H1 (cell line): ENCODE measurements around the gene CPXM2. TPM values are rescaled to one million over a fixed set of nuclear protein-coding genes. Genes with fewer than 3 reads are reported as not detected.

Experiments used
- CTCF ChIA-PET: fragments of 300-600 bp; sonication (Branson Sonifier 250); formaldehyde crosslinking; loops from one replicate; lab custom pipeline; 2021; ENCODE audit not compliant: partially characterized antibody; lab: Charles Lee
- POLR2A ChIA-PET: fragments of 300-600 bp; sonication (Branson Sonifier 250); formaldehyde crosslinking; loops from one replicate; lab custom pipeline; 2021; ENCODE audit warnings: inconsistent platforms; ENCODE audit not compliant: partially characterized antibody; lab: Charles Lee
- DNase-seq, 2 experiments: peaks; one replicate each; pipeline versions ENCODE4 v3.0.0 to v3.0.0-alpha.2; 2010 to 2022; ENCODE audit warnings: low spot score in 2 of 2, low read depth in 1 of 2, mixed read lengths in 1 of 2
- FAIRE-seq: peaks from 2 replicates; lab custom pipeline; 2011; peaks lifted over from hg19 to GRCh38; lab: Jason Lieb, UNC
- H2AFZ ChIP-seq: 2 replicates; pipeline ENCODE4 v1.8.1; 2012; ENCODE audit warnings: low read length, inconsistent platforms
- H2AK5ac ChIP-seq: 2 replicates; pipeline ENCODE4 v1.6.1; 2013; ENCODE audit warnings: low read depth, low read length
- H2BK120ac ChIP-seq: replicated peaks from 2 replicates; pipeline ENCODE3; 2013; ENCODE audit warnings: low read depth, low read length, inconsistent platforms
- H2BK12ac ChIP-seq: 2 replicates; pipeline ENCODE4 v1.6.1; 2013; ENCODE audit warnings: low read depth, low read length
- H2BK15ac ChIP-seq: 2 replicates; pipeline ENCODE4 v1.6.1; 2013; ENCODE audit warnings: low read length
- H2BK20ac ChIP-seq: 2 replicates; pipeline ENCODE4 v1.6.1; 2013; ENCODE audit warnings: low read length
- H2BK5ac ChIP-seq: 2 replicates; pipeline ENCODE4 v1.6.1; 2013; ENCODE audit warnings: low read depth, low read length
- H3K14ac ChIP-seq: 2 replicates; pipeline ENCODE4 v1.6.1; 2013; ENCODE audit warnings: inconsistent platforms; ENCODE audit not compliant: insufficient read length
- H3K18ac ChIP-seq: 2 replicates; pipeline ENCODE4 v1.6.1; 2013; ENCODE audit warnings: low read length; ENCODE audit errors: extremely low read depth
- H3K23ac ChIP-seq: 2 replicates; pipeline ENCODE4 v1.6.1; 2013; ENCODE audit warnings: inconsistent platforms; ENCODE audit not compliant: insufficient read length
- H3K23me2 ChIP-seq: 2 replicates; pipeline ENCODE4 v1.6.1; 2013; ENCODE audit warnings: low read depth, low read length
- H3K27ac ChIP-seq: 2 replicates; pipeline ENCODE4 v1.6.1; 2011; ENCODE audit warnings: low read depth, low read length, inconsistent platforms
- H3K27me3 ChIP-seq, 4 experiments: replicated peaks in 1 of 4; 1 replicate in 1 of 4; 2 replicates in 3 of 4; pipeline versions ENCODE4 v1.6.1 to v1.8.1; 2011 to 2013; ENCODE audit warnings: low read length in 3 of 4, mild to moderate bottlenecking in 3 of 4, inconsistent platforms in 2 of 4, mixed read lengths in 2 of 4, moderate library complexity in 1 of 4; ENCODE audit not compliant: control insufficient read depth in 3 of 4, insufficient read depth in 3 of 4; ENCODE audit errors: extremely low read depth in 1 of 4
- H3K36me3 ChIP-seq, 4 experiments: 2 replicates each; pipeline versions ENCODE4 v1.6.1 to v1.8.1; 2011 to 2013; ENCODE audit warnings: mild to moderate bottlenecking in 4 of 4, low read length in 3 of 4, moderate library complexity in 2 of 4, control low read depth in 1 of 4, inconsistent platforms in 1 of 4; ENCODE audit not compliant: insufficient read depth in 4 of 4, control insufficient read depth in 2 of 4
- H3K4ac ChIP-seq: replicated peaks from 2 replicates; pipeline ENCODE3; 2013; ENCODE audit warnings: low read length, low read depth, mixed read lengths, inconsistent platforms; ENCODE audit not compliant: insufficient read length
- H3K4me1 ChIP-seq, 4 experiments: replicated peaks in 1 of 4; 1 replicate in 1 of 4; 2 replicates in 3 of 4; pipeline versions ENCODE4 v1.6.1 to v1.8.1; 2011 to 2013; ENCODE audit warnings: low read length in 3 of 4, inconsistent platforms in 2 of 4, mixed read lengths in 1 of 4; ENCODE audit not compliant: insufficient read depth in 4 of 4, control insufficient read depth in 3 of 4
- H3K4me2 ChIP-seq, 2 experiments: 2 replicates each; pipeline versions ENCODE4 v1.6.1 to v1.8.1; 2011 to 2013; ENCODE audit warnings: low read depth in 2 of 2, low read length in 2 of 2, control low read depth in 1 of 2, inconsistent platforms in 1 of 2, mild to moderate bottlenecking in 1 of 2; ENCODE audit not compliant: insufficient read depth in 1 of 2
- H3K4me3 ChIP-seq, 4 experiments: fragments of 200-600, 300-600 bp in 1 of 4; sonication (generic), shearing (Covaris generic), sonication (Bioruptor Twin) in 1 of 4; 2 replicates each; pipeline versions ENCODE4 v1.5.1 to v1.8.1; 2011 to 2016; ENCODE audit warnings: low read length in 4 of 4, low read depth in 3 of 4, control low read depth in 2 of 4, inconsistent platforms in 2 of 4, mild to moderate bottlenecking in 2 of 4, mixed read lengths in 1 of 4, moderate library complexity in 1 of 4; ENCODE audit not compliant: insufficient read depth in 2 of 4; ENCODE audit errors: extremely low read depth in 1 of 4
- H3K56ac ChIP-seq: replicated peaks from 2 replicates; pipeline ENCODE3; 2013; ENCODE audit warnings: low read depth, mild to moderate bottlenecking, mixed read lengths, low read length, inconsistent platforms; ENCODE audit not compliant: insufficient read length
- H3K79me1 ChIP-seq: 2 replicates; pipeline ENCODE4 v1.6.1; 2013; ENCODE audit warnings: low read depth, low read length, control low read depth
- H3K79me2 ChIP-seq, 2 experiments: 2 replicates each; pipeline versions ENCODE4 v1.6.1 to v1.8.1; 2012 to 2013; ENCODE audit warnings: low read length in 2 of 2, mild to moderate bottlenecking in 2 of 2, inconsistent platforms in 1 of 2; ENCODE audit not compliant: insufficient read depth in 2 of 2, control insufficient read depth in 1 of 2
- H3K9ac ChIP-seq, 4 experiments: replicated peaks in 1 of 4; 1 replicate in 1 of 4; 2 replicates in 3 of 4; pipeline versions ENCODE4 v1.6.1 to v1.8.1; 2011 to 2013; ENCODE audit warnings: low read depth in 3 of 4, low read length in 3 of 4, control low read depth in 2 of 4, mild to moderate bottlenecking in 2 of 4, moderate library complexity in 2 of 4, inconsistent platforms in 1 of 4; ENCODE audit errors: extremely low read depth in 1 of 4
- H3K9me3 ChIP-seq, 2 experiments: 2 replicates each; pipeline versions ENCODE4 v1.6.1 to v1.8.1; 2012 to 2013; ENCODE audit warnings: mild to moderate bottlenecking in 2 of 2, moderate library complexity in 2 of 2, control low read depth in 1 of 2, inconsistent platforms in 1 of 2, low read depth in 1 of 2, low read length in 1 of 2, mixed read lengths in 1 of 2; ENCODE audit not compliant: insufficient read depth in 2 of 2
- H4K20me1 ChIP-seq, 2 experiments: replicated peaks in 1 of 2; 2 replicates each; pipeline versions ENCODE3 to v1.8.1; 2011 to 2013; ENCODE audit warnings: inconsistent platforms in 2 of 2, low read length in 2 of 2, mild to moderate bottlenecking in 1 of 2; ENCODE audit not compliant: insufficient read depth in 2 of 2, control insufficient read depth in 1 of 2
- H4K5ac ChIP-seq: 2 replicates; pipeline ENCODE4 v1.6.1; 2013; ENCODE audit warnings: low read length, low read depth, mixed read lengths, inconsistent platforms; ENCODE audit not compliant: insufficient read length
- H4K8ac ChIP-seq: 2 replicates; pipeline ENCODE4 v1.8.0; 2013; ENCODE audit warnings: mild to moderate bottlenecking, moderate library complexity, low read length, inconsistent platforms; ENCODE audit not compliant: insufficient read depth; ENCODE audit errors: extremely low read depth
- H4K91ac ChIP-seq: replicated peaks from 2 replicates; pipeline ENCODE3; 2013; ENCODE audit warnings: low read length, mixed read lengths, inconsistent platforms; ENCODE audit not compliant: insufficient read length
- TAF1 ChIP-seq: IDR thresholded peaks from 2 replicates; pipeline ENCODE4 v1.6.1; 2011; ENCODE audit warnings: mild to moderate bottlenecking, low read depth, low read length
- WGBS, 2 experiments: shearing (Covaris generic) in 1 of 2; methylation state at CpG; one replicate each; pipeline versions ENCODE4 v1.1.6 to v1.1.7; 2013 to 2015; ENCODE audit warnings: low lambda C conversion rate in 2 of 2, mixed read lengths in 2 of 2, inconsistent platforms in 1 of 2, low coverage in 1 of 2, missing lambda C conversion rate in 1 of 2; ENCODE audit not compliant: insufficient replicate concordance in 2 of 2, insufficient coverage in 1 of 2, insufficient read length in 1 of 2; ENCODE audit errors: extremely low coverage in 1 of 2, missing lambda C conversion rate in 1 of 2; 5-methylcytosine and 5-hydroxymethylcytosine counted together
- polyA plus RNA-seq, 7 experiments: library from polyadenylated mRNA; depleted of rRNA in 3 of 7; stranded (reverse) in 5 of 7; unstranded in 2 of 7; fragments of >200 nt in 5 of 7; fragments of 200-250 nt in 2 of 7; gene quantifications; 1 replicate in 5 of 7; 2 replicates in 1 of 7; 4 replicates in 1 of 7; pipeline versions ENCODE4 v1.2.1 to v1.2.3, GENCODE V29; 2011 to 2013; ENCODE audit warnings: missing spikeins in 2 of 7, mixed read lengths in 2 of 7
- total RNA-seq: library from RNA; stranded (reverse); fragmentation: NEBNext Ultra II Directional; extraction: Animal tissue kit (Norgen Biotek cat#: 25700); gene quantifications from 2 replicates; pipeline ENCODE4 v1.2.1, GENCODE V29; 2021

CPXM2 gene
- total and polyA plus RNA-seq, 2 of the 8 experiments (the other 6 are each of a cell fraction or from before 2014, with no cell fraction given), result 2.4 to 2.9 TPM

- H3K4ac ChIP-seq, result no peak overlapping the region
- H4K91ac ChIP-seq, result no peak overlapping the region
- H4K20me1 ChIP-seq, result no peaks in the 10 kb centered on the region
- no peaks in the 10 kb centered on the region for H3K79me1 ChIP-seq
- H3K4me2 ChIP-seq, result no peak overlapping the region
- no peak overlapping the region for H2AFZ ChIP-seq
- no peak overlapping the region for H2AK5ac ChIP-seq
- H3K14ac ChIP-seq, result no peak overlapping the region
- H2BK5ac ChIP-seq, result no peak overlapping the region
- no peak for TF ChIP-seq TAF1
- no peak overlapping the region for H4K5ac ChIP-seq
- H4K8ac ChIP-seq, result no peak overlapping the region
- CTCF ChIA-PET, result interaction anchor here (1.1 to 1.4 kb wide), 4 partner anchors 12 to 277 kb away, joined by 3 to 5 read pairs (median 3); no protein-coding TSS in a partner anchor
- WGBS, 2 experiments, result 85 to 100% methylated on average over 1 to 4 of the region's 5 CpGs
- H3K4me1 ChIP-seq, result no peaks in the 10 kb centered on the region
- 0 out of 2 replicates have a peak, but pooled peaks cover 1% of the 10 kb centered on the region for H3K23me2 ChIP-seq
- no peak overlapping the region for H2BK20ac ChIP-seq
- H3K36me3 ChIP-seq, result no peaks in the 10 kb centered on the region
- no peak overlapping the region for H3K4me3 ChIP-seq
- POLR2A ChIA-PET, result no interaction called here
- no peak for FAIRE-seq
- H2BK120ac ChIP-seq, result no peak overlapping the region
- DNase-seq, result no peak
- H3K9ac ChIP-seq, result no peak overlapping the region
- no peaks in the 10 kb centered on the region for H3K79me2 ChIP-seq
- no peak overlapping the region for H3K27ac ChIP-seq
- H3K9me3 ChIP-seq, result peaks cover 7% of the 10 kb centered on the region in 2 experiments; a peak in 3 of 4 replicates
- no peak overlapping the region for H2BK12ac ChIP-seq
- H3K56ac ChIP-seq, result no peak overlapping the region
- no peaks in the 10 kb centered on the region for H3K27me3 ChIP-seq
- no peak overlapping the region for H3K23ac ChIP-seq
- no peak overlapping the region for H3K18ac ChIP-seq
- no peak overlapping the region for H2BK15ac ChIP-seq
Observed at GRCh38 chr10:123848564-123849457, 42.8 kb downstream of the CPXM2 start.
